OCI-LY7 (cell line): ENCODE measurements around the gene LRP3.

Experiments
- CTCF ChIP-seq: fragments of 200-600 bp; sonication (generic); conservative IDR thresholded peaks from 2 replicates; pipeline ENCODE4 v1.5.1; 2014; ENCODE audit warnings: mild to moderate bottlenecking, antibody characterized with exemption, low read length, moderate library complexity, mixed read lengths
- EZH2phosphoT487 ChIP-seq: fragments of 200-600 bp; sonication (generic); IDR thresholded peaks from 2 replicates; pipeline ENCODE4 v1.6.1; 2018; ENCODE audit warnings: low read depth, borderline replicate concordance, mild to moderate bottlenecking, mixed run types, antibody characterized with exemption, low read length, moderate library complexity, mixed read lengths

DNA sequence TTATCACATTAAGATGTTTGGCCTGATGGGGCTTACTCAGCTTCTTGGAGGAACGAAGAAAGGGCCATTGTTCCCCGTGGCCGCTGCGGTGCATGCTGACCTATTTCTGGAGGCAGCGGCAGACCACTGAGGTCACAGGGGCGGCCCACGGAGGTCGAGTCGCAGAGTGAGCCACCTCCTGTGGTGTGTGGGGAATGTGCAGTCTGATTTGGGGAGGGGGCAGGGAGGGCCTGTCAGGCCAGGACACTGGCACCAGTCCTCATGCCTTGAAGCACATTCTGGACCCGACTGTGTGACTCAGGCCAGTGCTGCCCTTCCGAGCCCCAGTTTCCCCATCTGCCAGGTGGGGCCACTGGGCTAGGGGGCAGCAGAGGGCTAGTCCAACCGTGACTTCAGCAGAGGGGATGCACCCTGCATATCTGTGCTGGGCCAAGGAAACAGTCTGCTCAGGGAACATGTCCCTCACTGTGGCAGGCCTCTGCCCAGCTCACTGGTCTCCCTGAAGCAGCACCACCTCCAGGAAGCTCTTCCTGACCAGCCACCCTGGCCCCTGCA, 25.2 kb downstream of the LRP3 start:
- TF ChIP-seq CTCF = peak; percentile 41
- no peak for TF ChIP-seq EZH2phosphoT487
